Transverse colon (tissue), 4 donors: ENCODE measurements around the gene PACRG. TPM values are rescaled to one million over a fixed set of nuclear protein-coding genes. Genes with fewer than 3 reads are reported as not detected.

ENCODE experiments used
- DNase-seq: peaks from one replicate; pipeline ENCODE4 v3.0.0-alpha.2; 2019
- H3K27ac ChIP-seq, 4 donors: fragments of 200-600 bp; sonication (generic); 2 replicates each; pipeline ENCODE4 v1.5.1; 2016 to 2018; ENCODE audit warnings: inconsistent platforms in 4 of 4
- H3K27me3 ChIP-seq: fragments of 200-600 bp; sonication (generic); 2 replicates; pipeline ENCODE4 v1.5.1; 2017; ENCODE audit warnings: inconsistent platforms
- H3K36me3 ChIP-seq, 4 donors: fragments of 200-600 bp; sonication (generic); 2 replicates each; pipeline ENCODE4 v1.5.1; 2017 to 2019; ENCODE audit warnings: inconsistent platforms in 4 of 4
- H3K4me1 ChIP-seq, 4 donors: fragments of 200-600 bp; sonication (generic); 2 replicates each; pipeline ENCODE4 v1.5.1; 2017 to 2020; ENCODE audit warnings: inconsistent platforms in 4 of 4
- H3K4me3 ChIP-seq, 4 donors: fragments of 200-600 bp; sonication (generic); 1 replicate in 1 of 4; 2 replicates in 3 of 4; pipeline versions ENCODE4 v1.5.1 to v1.6.1; 2017 to 2019; ENCODE audit warnings: inconsistent platforms in 4 of 4
- H3K9me3 ChIP-seq, 2 donors: fragments of 200-600 bp; sonication (generic); 2 replicates each; pipeline ENCODE4 v1.5.1; 2017 to 2019; ENCODE audit warnings: inconsistent platforms in 2 of 2
- EP300 ChIP-seq: sonication (generic); formaldehyde crosslinking; IDR thresholded peaks from one replicate; pipeline ENCODE4 v1.6.1; 2017; ENCODE audit warnings: antibody characterized with exemption, low read depth
- POLR2A ChIP-seq: fragments of 450-650 bp; IDR thresholded peaks from one replicate; pipeline ENCODE4 v1.6.1; 2016; ENCODE audit warnings: antibody characterized with exemption, mild to moderate bottlenecking, moderate library complexity
- POLR2AphosphoS5 ChIP-seq, 3 donors: sonication (generic); formaldehyde crosslinking; IDR thresholded peaks; one replicate each; pipeline ENCODE4 v1.6.1; 2016; ENCODE audit warnings: antibody characterized with exemption in 3 of 3
- WGBS, 2 donors: methylation state at CpG; one replicate each; pipeline ENCODE4 v1.1.5; 2018; ENCODE audit warnings: low coverage in 1 of 2; 5-methylcytosine and 5-hydroxymethylcytosine counted together
- in situ Hi-C, 4 donors: fragments of 200-750 bp; cut with MboI; loops; one replicate each; pipeline versions ENCODE4 v1.15.0 to v1.15.1; 2017; ENCODE audit warnings: low sequenced_read_pairs in 3 of 4, low pct_ligation_motif_present in 1 of 4, low pct_unique_long_range_greater_than_20kb in 1 of 4
- intact Hi-C: fragments of 100-400 bp; cut with DNase I; formaldehyde crosslinking; loops from one replicate; pipeline ENCODE4 v1.15.1; 2023; ENCODE audit warnings: low total_unique reads
- total RNA-seq, 4 donors: library from RNA; depleted of rRNA; stranded (reverse); fragments of >200 nt; gene quantifications; one replicate each; pipeline ENCODE4 v1.1.0, GENCODE V29; 2016
- TF ChIP-seq, protein P1 (sequence below), 5 experiments: fragments of 200-600 bp in 3 of 5; fragments of 450-650 bp in 2 of 5; sonication (generic) in 3 of 5; IDR thresholded peaks; 1 replicate in 2 of 5; 2 replicates in 3 of 5; pipeline ENCODE4 v1.5.1; 2016 to 2017; ENCODE audit warnings: antibody characterized with exemption in 5 of 5, inconsistent platforms in 3 of 5, mild to moderate bottlenecking in 2 of 5, moderate library complexity in 1 of 5

The PACRG gene
- total RNA-seq, 4 donors from 2014 or later: 1.2 to 13.8 (median 1.4) TPM; not detected in 1

DNA sequence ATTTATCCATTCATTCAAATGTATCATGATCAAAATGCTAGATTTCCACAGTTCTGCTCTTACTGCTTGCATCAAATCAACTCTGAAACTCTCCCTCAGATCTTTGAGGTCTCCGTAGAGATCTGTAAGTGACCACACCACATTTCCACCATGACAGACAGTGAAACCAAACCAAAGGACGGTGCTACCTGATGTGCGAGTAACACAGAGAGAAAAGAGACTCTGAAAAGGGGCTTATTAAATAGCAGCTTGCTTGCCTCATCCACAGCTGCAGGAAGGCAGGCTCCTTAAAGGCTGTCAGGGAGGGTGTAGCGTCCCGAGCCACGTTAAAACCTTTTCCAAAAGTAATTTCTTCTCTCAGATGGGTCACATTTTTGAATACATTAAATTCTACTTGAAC lies 335.8 kb downstream of the PACRG start:
- Histone ChIP-seq H3K27me3 (no peaks in the 10 kb centered on the region), H3K27ac (no peak overlapping the region), H3K4me3 (no peak overlapping the region), H3K9me3 (no peaks in the 10 kb centered on the region), H3K36me3 (no peaks in the 10 kb centered on the region), H3K4me1 (no peaks in the 10 kb centered on the region)
- TF ChIP-seq POLR2AphosphoS5 (IDR thresholded peaks at IDR 0.05): no peak
- TF ChIP-seq, protein P1, sequence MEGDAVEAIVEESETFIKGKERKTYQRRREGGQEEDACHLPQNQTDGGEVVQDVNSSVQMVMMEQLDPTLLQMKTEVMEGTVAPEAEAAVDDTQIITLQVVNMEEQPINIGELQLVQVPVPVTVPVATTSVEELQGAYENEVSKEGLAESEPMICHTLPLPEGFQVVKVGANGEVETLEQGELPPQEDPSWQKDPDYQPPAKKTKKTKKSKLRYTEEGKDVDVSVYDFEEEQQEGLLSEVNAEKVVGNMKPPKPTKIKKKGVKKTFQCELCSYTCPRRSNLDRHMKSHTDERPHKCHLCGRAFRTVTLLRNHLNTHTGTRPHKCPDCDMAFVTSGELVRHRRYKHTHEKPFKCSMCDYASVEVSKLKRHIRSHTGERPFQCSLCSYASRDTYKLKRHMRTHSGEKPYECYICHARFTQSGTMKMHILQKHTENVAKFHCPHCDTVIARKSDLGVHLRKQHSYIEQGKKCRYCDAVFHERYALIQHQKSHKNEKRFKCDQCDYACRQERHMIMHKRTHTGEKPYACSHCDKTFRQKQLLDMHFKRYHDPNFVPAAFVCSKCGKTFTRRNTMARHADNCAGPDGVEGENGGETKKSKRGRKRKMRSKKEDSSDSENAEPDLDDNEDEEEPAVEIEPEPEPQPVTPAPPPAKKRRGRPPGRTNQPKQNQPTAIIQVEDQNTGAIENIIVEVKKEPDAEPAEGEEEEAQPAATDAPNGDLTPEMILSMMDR (IDR thresholded peaks at IDR 0.05): no peak
- TF ChIP-seq EP300: no peak
- no peak for TF ChIP-seq POLR2A
- WGBS, 2 donors: 85 to 89% methylated on average over 6 of the region's 6 CpGs
- no peak for DNase-seq
- intact Hi-C loops (no loop called here), in situ Hi-C loops (no loop called here)

DNA sequence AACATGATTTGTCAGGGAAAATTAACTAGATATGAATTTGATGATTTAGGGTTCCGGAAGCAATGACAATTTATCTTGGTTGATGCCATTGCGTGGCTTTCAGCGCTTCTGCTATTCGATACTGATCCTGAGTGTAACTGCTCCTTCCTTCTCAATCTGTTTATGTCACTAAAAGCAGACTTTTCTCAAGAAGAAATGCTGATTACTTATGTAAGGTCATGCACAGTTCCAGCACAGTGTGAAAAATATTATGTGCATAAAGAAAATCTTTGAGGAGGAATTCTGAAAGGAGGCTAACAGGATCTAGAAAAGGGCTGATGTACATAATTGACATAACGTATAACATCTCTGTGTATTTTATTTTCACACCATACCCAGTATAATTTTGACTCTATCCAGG lies 336.6 kb downstream of the PACRG start:
- H3K27me3 ChIP-seq: no peaks in the 10 kb centered on the region
- no peaks in the 10 kb centered on the region for H3K36me3 ChIP-seq
- no peak overlapping the region for H3K27ac ChIP-seq
- no peak overlapping the region for H3K4me3 ChIP-seq
- no peaks in the 10 kb centered on the region for H3K4me1 ChIP-seq
- no peaks in the 10 kb centered on the region for H3K9me3 ChIP-seq
- no peak for DNase-seq
- in situ Hi-C loops: no loop called here
- 87 to 100% methylated on average over 5 of the region's 5 CpGs for WGBS, 2 donors
- intact Hi-C loops: no loop called here
- TF ChIP-seq EP300: no peak
- TF ChIP-seq, protein P1 (IDR thresholded peaks at IDR 0.05): no peak
- TF ChIP-seq POLR2AphosphoS5 (IDR thresholded peaks at IDR 0.05): no peak
- no peak for TF ChIP-seq POLR2A

DNA sequence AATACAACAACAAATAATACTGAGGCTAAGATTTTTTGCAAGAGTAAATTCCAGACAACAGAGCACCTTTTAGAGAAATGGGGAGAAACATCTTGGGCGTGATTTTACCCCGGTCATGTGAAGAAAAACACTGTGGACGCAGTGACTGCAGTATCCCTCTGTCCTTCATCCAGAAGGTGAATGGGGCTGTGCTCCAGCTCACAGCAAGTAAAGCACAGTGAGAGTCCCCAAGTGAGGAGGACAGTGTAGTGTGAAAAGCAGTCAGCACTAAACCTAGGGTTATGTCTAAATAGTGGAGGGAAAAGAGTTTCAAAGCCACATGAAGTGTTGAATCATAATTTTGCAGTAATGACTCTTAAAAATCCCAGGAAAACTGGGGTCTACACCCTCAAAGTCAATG lies 338.4 kb downstream of the PACRG start:
- DNase-seq: no peak
- 88% methylated on average over 3 of the region's 3 CpGs for WGBS, 2 donors
- TF ChIP-seq EP300 (no peak), POLR2AphosphoS5 (IDR thresholded peaks at IDR 0.05) (no peak), POLR2A (no peak)
- TF ChIP-seq, protein P1 (IDR thresholded peaks at IDR 0.05): no peak
- no peaks in the 10 kb centered on the region for H3K4me1 ChIP-seq
- no peaks in the 10 kb centered on the region for H3K9me3 ChIP-seq
- in situ Hi-C loops (no loop called here), intact Hi-C loops (no loop called here)
- no peak overlapping the region for H3K4me3 ChIP-seq
- no peaks in the 10 kb centered on the region for H3K27me3 ChIP-seq
- H3K27ac ChIP-seq: no peak overlapping the region
- H3K36me3 ChIP-seq: no peaks in the 10 kb centered on the region

DNA sequence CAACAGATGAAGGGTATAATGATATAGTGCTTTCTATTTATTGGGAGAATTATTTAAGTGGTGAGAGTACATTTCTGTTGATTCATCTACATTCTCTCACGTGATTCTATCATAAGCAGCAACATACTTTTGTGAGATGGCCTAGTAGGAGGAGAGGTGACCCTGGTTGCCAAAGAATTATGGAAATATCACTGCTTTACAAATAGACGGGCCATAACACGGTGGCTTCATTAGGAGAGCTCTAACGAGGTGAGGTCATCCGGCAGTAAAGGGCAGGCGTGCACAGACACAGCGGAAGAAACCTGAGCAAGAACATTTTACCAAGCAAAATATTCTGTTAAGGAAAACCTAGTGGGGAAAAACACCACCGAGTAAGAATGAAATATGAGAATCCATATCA lies 349.4 kb downstream of the PACRG start:
- Histone ChIP-seq H3K4me3 (no peak overlapping the region), H3K4me1 (no peaks in the 10 kb centered on the region), H3K9me3 (no peaks in the 10 kb centered on the region), H3K27ac (no peak overlapping the region), H3K27me3 (no peaks in the 10 kb centered on the region), H3K36me3 (no peaks in the 10 kb centered on the region)
- DNase-seq: no peak
- TF ChIP-seq, protein P1 (IDR thresholded peaks at IDR 0.05): no peak
- no peak for TF ChIP-seq POLR2A
- no peak for TF ChIP-seq EP300
- no peak for TF ChIP-seq POLR2AphosphoS5 (IDR thresholded peaks at IDR 0.05)
- 82 to 86% methylated on average over 8 of the region's 8 CpGs for WGBS, 2 donors
- intact Hi-C loops (no loop called here), in situ Hi-C loops (no loop called here)
